K562 (cell line): Measurements from ENCODE around the gene GCHFR. TPM values are rescaled to one million over a fixed set of nuclear protein-coding genes. Genes with fewer than 3 reads are reported as not detected.

ENCODE experiments used
- ARID1B ChIP-seq: fragments of 450-650 bp; IDR thresholded peaks from 2 replicates; pipeline ENCODE4 v1.6.1; 2016; ENCODE audit warnings: antibody characterized with exemption, mild to moderate bottlenecking, inconsistent platforms
- CBX1 ChIP-seq: sonication (generic); IDR thresholded peaks from 2 replicates; pipeline ENCODE4 v1.6.1; 2016; ENCODE audit warnings: antibody characterized with exemption, low read depth, mild to moderate bottlenecking
- CBX5 ChIP-seq: IDR thresholded peaks from 2 replicates; pipeline ENCODE4 v1.6.1; 2014; ENCODE audit warnings: low read depth, borderline replicate concordance
- CC2D1A ChIP-seq: fragments of 450-650 bp; IDR thresholded peaks from 2 replicates; pipeline ENCODE4 v1.6.1; 2017; ENCODE audit warnings: mild to moderate bottlenecking
- DIDO1 ChIP-seq: fragments of 450-650 bp; IDR thresholded peaks from 2 replicates; pipeline ENCODE4 v1.6.1; 2016; ENCODE audit warnings: low read depth, missing biosample characterization, missing genetic modification characterization
- ETV6 ChIP-seq, 3 experiments: fragments of 150-350 bp in 1 of 3; sonication (generic) in 1 of 3; formaldehyde crosslinking in 1 of 3; IDR thresholded peaks; 2 replicates each; pipeline versions ENCODE4 v1.6.1 to v1.8.0; 2014 to 2022; ENCODE audit warnings: borderline replicate concordance in 2 of 3, low read depth in 2 of 3, antibody characterized with exemption in 1 of 3, low read length in 1 of 3, mild to moderate bottlenecking in 1 of 3, missing genetic modification reagents in 1 of 3
- FUS ChIP-seq: fragments of 200-400 bp; formaldehyde crosslinking; optimal IDR thresholded peaks from 2 replicates; pipeline ENCODE3; 2017; ENCODE audit warnings: low read depth, low read length
- IFI16 ChIP-seq: fragments of 250-450 bp; sonication (Bioruptor Pico); IDR thresholded peaks from 2 replicates; pipeline ENCODE4 v2.1.2; 2022; ENCODE audit warnings: mild to moderate bottlenecking, inconsistent platforms
- KDM2B ChIP-seq: fragments of 250-450 bp; sonication (Bioruptor Pico); IDR thresholded peaks from 2 replicates; pipeline ENCODE4 v1.8.0; 2021; ENCODE audit warnings: mild to moderate bottlenecking, moderate library complexity
- NR3C1 ChIP-seq: sonication (generic); formaldehyde crosslinking; IDR thresholded peaks from 2 replicates; pipeline ENCODE4 v1.8.1; 2022; ENCODE audit warnings: missing genetic modification reagents
- PBX2 ChIP-seq, 2 experiments: IDR thresholded peaks in 1 of 2; conservative IDR thresholded peaks in 1 of 2; 2 replicates each; pipeline ENCODE4 v1.6.1; 2016; ENCODE audit warnings: low read depth in 2 of 2, mild to moderate bottlenecking in 1 of 2, missing compliant biosample characterization in 1 of 2, missing genetic modification characterization in 1 of 2, moderate library complexity in 1 of 2
- PHF20 ChIP-seq: fragments of 450-650 bp; IDR thresholded peaks from 2 replicates; pipeline ENCODE4 v1.6.1; 2018; ENCODE audit not compliant: partially characterized antibody
- PHF8 ChIP-seq: fragments of 200-600 bp; sonication (generic); IDR thresholded peaks from 2 replicates; pipeline ENCODE4 v1.6.1; 2012; ENCODE audit warnings: mixed run types, mild to moderate bottlenecking, inconsistent platforms, low read length, moderate library complexity, borderline replicate concordance
- SAFB2 ChIP-seq: fragments of 200-400 bp; formaldehyde crosslinking; IDR thresholded peaks from 2 replicates; pipeline ENCODE4 v1.6.1; 2018; ENCODE audit warnings: borderline replicate concordance, low read length, low read depth, moderate library complexity; ENCODE audit not compliant: severe bottlenecking
- SMAD1 ChIP-seq: fragments of 150-350 bp; IDR thresholded peaks from 2 replicates; pipeline ENCODE4 v1.6.1; 2014; ENCODE audit warnings: low read length, low read depth; ENCODE audit not compliant: partially characterized antibody
- TBL1XR1 ChIP-seq, 2 experiments: IDR thresholded peaks; 2 replicates each; pipeline ENCODE4 v1.6.1; 2012; ENCODE audit warnings: improper control_type of control experiment in 2 of 2, low read length in 2 of 2, mild to moderate bottlenecking in 1 of 2
- TCF7 ChIP-seq: sonication (generic); IDR thresholded peaks from 2 replicates; pipeline ENCODE4 v1.6.1; 2016; ENCODE audit warnings: antibody characterized with exemption, borderline replicate concordance
- TOE1 ChIP-seq, 2 experiments: fragments of 450-650 bp in 1 of 2; sonication (generic) in 1 of 2; formaldehyde crosslinking in 1 of 2; IDR thresholded peaks; 2 replicates each; pipeline versions ENCODE4 v1.7.1 to v1.8.0; 2016 to 2022; ENCODE audit warnings: borderline replicate concordance in 2 of 2, mild to moderate bottlenecking in 2 of 2, antibody characterized with exemption in 1 of 2, inconsistent platforms in 1 of 2, low read depth in 1 of 2, missing genetic modification reagents in 1 of 2, moderate library complexity in 1 of 2
- ZNF239 ChIP-seq: fragments of 250-450 bp; sonication (Bioruptor Pico); IDR thresholded peaks from 2 replicates; pipeline ENCODE4 v1.4.0; 2020; ENCODE audit warnings: mild to moderate bottlenecking
- ZNF561 ChIP-seq: fragments of 450-650 bp; formaldehyde crosslinking; conservative IDR thresholded peaks from 2 replicates; pipeline ENCODE4 v1.4.0; 2020; ENCODE audit warnings: mild to moderate bottlenecking, moderate library complexity
- ZNF785 ChIP-seq: fragments of 250-450 bp; sonication (Bioruptor Pico); IDR thresholded peaks from 2 replicates; pipeline ENCODE4 v1.4.0; 2020; ENCODE audit warnings: mild to moderate bottlenecking
- polyA plus RNA-seq, 8 experiments: library from polyadenylated mRNA; depleted of rRNA in 4 of 8; stranded (reverse) in 5 of 8; unstranded in 3 of 8; fragments of >200 nt; fragmentation: Nextera tagmentation in 2 of 8; fragmentation: Illumina TruSeq in 1 of 8; extraction: Ambion mirVana in 2 of 8; extraction: Trizol in 1 of 8; gene quantifications; 2 replicates each; pipeline versions ENCODE4 v1.2.1 to v1.2.3, GENCODE V29; 2011 to 2014; ENCODE audit warnings: inconsistent platforms in 1 of 8, missing spikeins in 1 of 8
- total RNA-seq, 7 experiments: library from RNA; depleted of rRNA in 6 of 7; stranded (reverse); fragments of >200 nt in 6 of 7; fragmentation: Illumina TruSeq in 2 of 7; extraction: Trizol in 2 of 7; gene quantifications; 2 replicates each; pipeline versions ENCODE4 v1.2.1 to v1.2.3, GENCODE V29; 2011 to 2021; ENCODE audit warnings: low replicate concordance in 1 of 7
- TF ChIP-seq, protein P1 (sequence below): fragments of 250-450 bp; sonication (Bioruptor Pico); IDR thresholded peaks from 2 replicates; pipeline ENCODE4 v1.8.0; 2022; ENCODE audit warnings: moderate library complexity, mild to moderate bottlenecking, inconsistent platforms

Gene GCHFR
- total and polyA plus RNA-seq, 9 of the 15 experiments (the other 6 are each of a cell fraction or from before 2014, with no cell fraction given): 8.7 to 83.5 (median 20.8) TPM

DNA sequence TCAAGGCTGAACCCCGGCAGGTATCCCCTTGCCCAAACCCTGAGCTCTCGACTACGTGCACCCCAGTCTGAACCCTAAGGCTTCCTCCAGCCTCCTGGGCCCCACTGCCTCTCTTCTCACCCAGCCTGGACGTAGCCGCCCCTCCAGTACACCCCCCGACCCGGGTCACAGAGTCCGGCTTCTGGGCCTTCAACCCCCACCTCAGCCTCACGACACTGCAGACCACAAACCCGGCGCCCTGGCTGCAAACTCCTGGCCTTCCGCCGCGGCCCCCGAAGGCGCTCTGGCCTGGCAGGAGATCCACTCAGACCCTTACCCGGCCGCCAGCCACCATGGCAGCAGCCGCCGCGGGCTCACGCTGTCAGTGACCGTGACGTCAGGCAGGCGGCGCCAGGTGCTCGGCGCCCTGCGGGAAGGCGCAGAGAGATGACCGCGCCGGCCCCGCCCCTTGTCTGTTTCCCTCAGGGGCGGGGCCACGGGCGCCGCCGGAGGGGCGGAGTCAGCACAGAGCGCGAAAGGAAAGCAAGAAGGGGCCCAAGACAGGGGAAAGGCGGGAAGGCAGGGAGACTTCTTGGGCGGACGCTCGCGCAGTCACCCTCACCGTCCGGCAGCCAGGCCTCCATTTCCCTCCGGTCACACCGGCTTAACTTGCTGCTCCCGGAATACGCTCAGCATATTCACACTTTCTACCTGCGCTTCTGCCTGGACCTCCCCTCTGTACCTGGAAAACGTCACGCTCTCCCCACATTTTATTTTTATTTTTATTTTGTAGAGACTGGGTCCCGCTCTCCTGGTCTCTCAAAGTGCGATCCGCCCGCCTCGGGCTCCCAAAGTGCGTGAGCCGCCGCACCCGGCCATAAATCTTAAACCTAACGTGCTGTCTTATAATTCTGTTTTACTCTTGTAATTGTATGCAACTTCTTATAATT lies 8.7 kb upstream of the GCHFR start, which contains the start of gene RMDN3 (continued):
- TF ChIP-seq DIDO1 (tag) (peak; percentile 71; the same call in 1 of the 2 replicates), ZNF561 (CRISPR knock-in tag) (no peak), TBL1XR1 (IDR thresholded peaks at IDR 0.05; ENCODE audit: low read length in 2 of 2) (peak; percentile 29 to 93; a peak in 2 of 4 replicates), TOE1 (IDR thresholded peaks at IDR 0.05; ENCODE audit: borderline replicate concordance) (no peak), TOE1 (CRISPR knock-in tag; IDR thresholded peaks at IDR 0.05; ENCODE audit: borderline replicate concordance, low read depth) (no peak), SMAD1 (peak; percentile 78), PBX2 (CRISPR knock-in tag; IDR thresholded peaks at IDR 0.05; ENCODE audit: low read depth) (no peak), PBX2 (tag; conservative IDR thresholded peaks at IDR 0.05; ENCODE audit: low read depth) (peak; percentile 74), CBX1 (no peak), ZNF239 (CRISPR knock-in tag) (no peak), PHF20 (peak; percentile 83), FUS (peak; percentile 55), ARID1B (peak; percentile 30; the same call in 1 of the 2 replicates), ETV6 (IDR thresholded peaks at IDR 0.05; ENCODE audit: borderline replicate concordance in 1 of 2, low read depth in 2 of 2, low read length in 1 of 2) (no peak), ETV6 (CRISPR knock-in tag; IDR thresholded peaks at IDR 0.05; ENCODE audit: borderline replicate concordance) (no peak), PHF8 (peak; percentile 91; the same call in 1 of the 2 replicates), NR3C1 (CRISPR knock-in tag) (no peak), CBX5 (no peak), SAFB2 (no peak), IFI16 (CRISPR knock-in tag) (no peak), CC2D1A (peak; percentile 53; the same call in 1 of the 2 replicates), TCF7 (no peak), ZNF785 (CRISPR knock-in tag) (no peak), KDM2B (CRISPR knock-in tag) (no peak)
- TF ChIP-seq, protein P1, sequence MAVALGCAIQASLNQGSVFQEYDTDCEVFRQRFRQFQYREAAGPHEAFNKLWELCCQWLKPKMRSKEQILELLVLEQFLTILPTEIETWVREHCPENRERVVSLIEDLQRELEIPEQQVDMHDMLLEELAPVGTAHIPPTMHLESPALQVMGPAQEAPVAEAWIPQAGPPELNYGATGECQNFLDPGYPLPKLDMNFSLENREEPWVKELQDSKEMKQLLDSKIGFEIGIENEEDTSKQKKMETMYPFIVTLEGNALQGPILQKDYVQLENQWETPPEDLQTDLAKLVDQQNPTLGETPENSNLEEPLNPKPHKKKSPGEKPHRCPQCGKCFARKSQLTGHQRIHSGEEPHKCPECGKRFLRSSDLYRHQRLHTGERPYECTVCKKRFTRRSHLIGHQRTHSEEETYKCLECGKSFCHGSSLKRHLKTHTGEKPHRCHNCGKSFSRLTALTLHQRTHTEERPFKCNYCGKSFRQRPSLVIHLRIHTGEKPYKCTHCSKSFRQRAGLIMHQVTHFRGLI (CRISPR knock-in tag): no peak
